CD4-positive, alpha-beta T cell treated with Interleukin-2 at 100 ng/mL for 4 hours (primary cell): ENCODE measurements around the gene UBE2R2.
A peak's percentile ranks its signal among the peaks of the same experiment; 100 is the strongest.
"Not testable (repeated sequence)": the region's sequence is repeated elsewhere in the genome, so short reads cannot be mapped to it uniquely, and the experiment has no call there.

Experiments
- DNase-seq: peaks from one replicate; pipeline ENCODE4 v3.0.0-alpha.2; 2020; ENCODE audit warnings: low spot score

Gene UBE2R2

DNA sequence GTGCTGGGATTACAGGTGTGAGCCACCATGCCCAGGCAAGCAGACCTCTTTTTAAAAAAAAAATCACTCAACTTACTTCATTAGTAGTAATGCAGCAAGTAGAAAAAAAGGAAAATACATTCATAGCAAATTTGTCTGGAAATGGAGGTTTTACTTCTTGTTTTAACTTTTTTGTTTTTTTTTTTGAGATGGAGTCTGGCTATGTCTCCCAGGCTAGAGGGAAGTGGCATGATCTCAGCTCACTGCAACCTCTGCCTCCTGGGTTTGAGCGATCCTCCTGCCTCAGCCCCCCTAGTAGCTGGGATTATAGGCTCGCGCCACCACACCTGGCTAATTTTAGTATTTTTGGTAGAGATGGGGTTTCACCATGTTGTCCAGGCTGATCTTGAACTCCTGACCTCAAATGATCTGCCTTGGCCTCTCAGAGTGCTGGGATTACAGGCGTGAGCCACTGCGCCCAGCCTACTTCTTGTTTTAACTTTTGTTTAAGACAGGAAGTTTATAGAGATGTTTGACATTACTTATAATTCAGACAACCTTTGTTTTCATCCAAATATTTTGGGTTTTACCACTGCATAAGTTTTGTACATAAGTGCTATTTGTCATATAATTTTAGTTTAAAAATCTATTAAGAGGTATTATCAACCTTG, 26.5 kb downstream of the UBE2R2 start:
- no peak for DNase-seq

- DNase-seq, result no peak
Observed at GRCh38 chr9:33846231-33846630, 29.3 kb downstream of the UBE2R2 start.

DNA sequence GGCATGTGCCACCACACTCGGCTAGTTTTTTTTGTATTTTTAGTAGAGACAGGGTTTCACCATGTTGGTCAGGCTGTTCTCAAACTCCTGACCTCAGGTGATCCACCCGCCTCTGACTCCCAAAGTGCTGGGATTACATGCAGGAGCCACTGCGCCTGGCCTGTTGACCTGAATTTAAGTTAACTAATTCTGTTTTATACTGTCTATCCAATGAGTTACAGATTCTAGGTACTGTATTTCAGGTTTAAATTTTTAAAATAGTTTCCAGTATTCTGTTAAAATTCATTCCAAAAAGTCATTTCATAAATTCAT, 30.9 kb downstream of the UBE2R2 start:
- not testable (repeated sequence) for DNase-seq

DNA sequence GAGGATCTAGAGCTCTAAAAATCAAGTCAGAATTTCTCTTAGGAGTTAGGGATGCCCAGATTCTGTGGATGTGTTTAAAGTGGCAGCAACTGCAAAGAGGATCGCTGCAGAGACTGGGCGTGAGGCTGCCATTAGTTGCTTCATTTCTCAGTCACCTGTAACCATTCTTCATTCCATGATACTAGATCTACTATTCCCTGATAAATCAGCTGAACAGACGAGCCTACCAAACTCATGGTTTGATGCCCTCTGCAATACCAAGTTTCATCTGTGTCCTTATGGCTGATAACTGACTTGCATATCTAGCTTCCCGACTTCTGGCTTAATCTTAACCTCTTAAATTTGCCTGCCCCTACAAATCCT, 33.3 kb downstream of the UBE2R2 start:
- DNase-seq, result no peak

DNA sequence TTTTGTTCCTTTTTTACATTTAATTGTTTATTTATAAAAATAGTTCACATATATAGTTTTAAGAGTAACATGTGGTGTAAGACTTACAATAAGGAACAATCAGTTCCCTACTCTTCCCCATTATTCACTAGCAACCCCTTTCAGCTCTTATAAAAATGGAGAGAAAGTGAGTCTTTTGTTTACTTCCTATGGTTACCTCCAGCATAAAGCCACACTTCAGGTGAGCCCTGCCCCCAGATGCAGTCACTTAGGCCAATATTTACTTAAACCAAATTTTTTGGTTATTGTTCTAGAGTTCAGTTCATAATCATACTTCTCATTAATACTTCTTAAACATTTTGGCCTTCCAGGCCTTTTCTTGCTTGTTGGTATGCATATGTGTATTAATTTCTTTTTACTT, 33.7 kb downstream of the UBE2R2 start:
- DNase-seq, result no peak

- DNase-seq, result no peak
Observed at GRCh38 chr9:33851301-33851700, 34.3 kb downstream of the UBE2R2 start.

- DNase-seq, result peak; percentile 65
Observed at GRCh38 chr9:33852216-33852826, 35.4 kb downstream of the UBE2R2 start.

DNA sequence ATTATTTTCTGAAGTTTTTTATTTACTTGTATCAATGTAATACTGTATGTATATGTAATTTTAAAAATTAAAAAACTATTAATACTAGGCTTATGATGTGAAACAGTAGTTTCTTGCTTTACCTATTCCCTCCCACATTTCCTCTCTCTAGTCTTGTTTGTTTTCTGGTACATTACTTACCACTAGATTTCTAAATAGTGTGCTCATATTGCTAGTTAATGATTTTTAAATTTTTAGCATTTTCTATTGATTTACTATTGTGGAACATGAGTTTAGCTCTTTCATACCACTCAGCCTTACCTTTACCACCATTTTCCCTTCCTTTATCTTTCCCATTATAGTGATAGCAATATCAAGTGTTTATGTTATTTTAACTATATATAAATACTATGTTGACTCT, 39.3 kb downstream of the UBE2R2 start:
- no peak for DNase-seq

GRCh38 chr9:33858423-33858822, 41.5 kb downstream of the UBE2R2 start:
- DNase-seq, result no peak

DNA sequence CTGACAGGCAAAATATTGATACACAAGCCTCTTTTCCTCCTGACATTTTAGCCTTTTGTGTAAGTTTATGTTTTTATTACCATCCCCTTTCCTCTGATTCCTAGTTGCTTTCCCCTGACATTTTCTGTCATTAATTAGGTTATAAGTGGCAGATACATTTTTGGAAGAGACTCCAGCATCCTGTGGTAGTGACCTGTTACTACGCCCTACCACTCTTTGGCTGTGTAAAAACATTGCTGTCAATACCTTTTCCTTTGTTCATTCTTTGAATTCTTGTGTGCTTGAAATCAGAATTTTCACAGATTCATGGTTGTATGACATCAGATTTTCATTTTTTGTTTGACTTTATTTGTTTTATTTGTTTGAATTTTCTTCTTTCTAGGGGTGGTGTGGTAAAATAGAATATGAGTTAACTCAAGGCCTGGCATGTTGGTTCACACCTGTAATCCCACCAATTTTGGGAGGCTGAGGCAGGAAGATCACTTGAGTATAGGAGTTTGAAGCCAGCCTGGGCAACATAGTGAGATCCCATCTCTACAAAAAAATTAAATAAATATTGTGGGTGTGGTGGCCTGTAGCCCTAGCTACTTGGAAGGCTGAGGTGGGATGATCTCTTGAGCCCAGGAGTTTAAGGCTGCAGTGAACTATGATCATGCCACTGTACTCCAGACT, 43.4 kb downstream of the UBE2R2 start:
- no peak for DNase-seq

- DNase-seq, result no peak
Observed at GRCh38 chr9:33861917-33862453, 45.0 kb downstream of the UBE2R2 start.

- not testable (repeated sequence) for DNase-seq
Observed at GRCh38 chr9:33863027-33863426, 46.1 kb downstream of the UBE2R2 start.

DNA sequence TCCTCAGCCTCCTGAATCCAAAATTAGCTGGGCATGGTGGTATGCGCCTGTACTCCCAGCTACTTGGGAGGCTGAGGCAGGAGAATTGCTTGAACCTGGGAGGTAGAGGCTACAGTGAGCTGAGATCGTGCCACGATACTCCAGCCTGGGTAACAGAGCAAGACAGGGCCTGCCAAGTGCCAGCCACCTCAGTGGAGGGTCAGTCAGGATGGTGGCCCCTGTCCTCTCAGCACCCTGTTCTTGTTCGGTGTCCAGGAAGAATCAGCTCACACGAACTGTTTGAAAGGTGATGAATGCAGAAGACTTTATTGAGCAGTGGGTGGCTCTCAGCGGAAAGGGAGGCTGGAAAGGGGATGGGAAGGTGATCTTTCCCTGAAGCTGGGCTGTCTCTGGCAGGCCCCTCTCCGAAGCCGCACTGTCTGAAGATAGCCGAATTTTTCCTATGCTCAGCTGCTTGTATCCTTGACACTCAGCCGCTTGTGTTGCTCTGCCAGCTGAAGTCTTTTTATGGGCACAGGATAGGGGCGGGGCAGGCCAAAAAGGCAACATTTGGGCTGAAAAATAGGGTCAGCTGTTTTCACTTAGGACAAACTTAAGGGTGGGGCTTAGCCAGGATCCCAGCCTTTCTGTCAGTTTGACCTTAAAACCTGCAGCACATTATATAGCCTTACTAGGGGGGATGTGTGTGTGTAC, 50.9 kb downstream of the UBE2R2 start:
- no peak for DNase-seq

- DNase-seq, result no peak
Observed at GRCh38 chr9:33868440-33868973, 51.5 kb downstream of the UBE2R2 start.

GRCh38 chr9:33869243-33869642, 52.3 kb downstream of the UBE2R2 start:
- DNase-seq, result not testable (repeated sequence)

DNA sequence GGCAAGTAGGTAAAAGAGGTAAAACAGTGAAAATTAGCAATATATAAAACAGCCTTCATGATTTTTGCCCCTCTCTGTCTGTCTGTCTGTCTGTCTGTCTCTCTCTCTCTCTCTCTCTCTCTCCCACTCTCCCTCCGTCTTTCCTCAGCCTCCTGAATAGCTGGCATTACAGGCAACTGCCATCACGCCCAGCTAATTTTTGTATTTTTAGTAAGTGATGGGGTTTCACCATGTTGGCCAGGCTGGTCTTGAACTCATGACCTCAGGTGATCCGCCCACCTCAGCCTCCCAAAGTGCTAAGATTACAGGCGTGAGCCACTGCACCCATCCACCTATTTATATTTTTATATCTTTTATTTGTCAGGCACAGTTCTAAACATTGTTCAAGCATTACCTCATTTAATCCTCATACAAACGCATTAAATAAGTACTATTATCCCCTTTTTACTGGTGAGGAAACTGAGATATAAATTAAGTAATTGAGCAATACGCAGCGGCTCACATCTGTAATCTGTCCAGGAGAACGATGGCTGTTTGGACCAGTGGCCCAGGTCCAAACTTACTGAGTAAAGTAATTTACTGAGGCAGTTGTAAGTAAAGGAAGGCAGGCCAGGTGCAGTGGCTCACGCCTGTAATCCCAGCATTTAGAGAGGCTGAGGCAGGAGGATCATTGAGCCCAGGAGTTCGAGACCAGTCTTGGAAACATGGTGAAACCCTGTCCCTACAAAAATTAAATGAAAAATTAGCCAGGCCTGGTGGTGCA, 60.9 kb downstream of the UBE2R2 start:
- no peak for DNase-seq

DNA sequence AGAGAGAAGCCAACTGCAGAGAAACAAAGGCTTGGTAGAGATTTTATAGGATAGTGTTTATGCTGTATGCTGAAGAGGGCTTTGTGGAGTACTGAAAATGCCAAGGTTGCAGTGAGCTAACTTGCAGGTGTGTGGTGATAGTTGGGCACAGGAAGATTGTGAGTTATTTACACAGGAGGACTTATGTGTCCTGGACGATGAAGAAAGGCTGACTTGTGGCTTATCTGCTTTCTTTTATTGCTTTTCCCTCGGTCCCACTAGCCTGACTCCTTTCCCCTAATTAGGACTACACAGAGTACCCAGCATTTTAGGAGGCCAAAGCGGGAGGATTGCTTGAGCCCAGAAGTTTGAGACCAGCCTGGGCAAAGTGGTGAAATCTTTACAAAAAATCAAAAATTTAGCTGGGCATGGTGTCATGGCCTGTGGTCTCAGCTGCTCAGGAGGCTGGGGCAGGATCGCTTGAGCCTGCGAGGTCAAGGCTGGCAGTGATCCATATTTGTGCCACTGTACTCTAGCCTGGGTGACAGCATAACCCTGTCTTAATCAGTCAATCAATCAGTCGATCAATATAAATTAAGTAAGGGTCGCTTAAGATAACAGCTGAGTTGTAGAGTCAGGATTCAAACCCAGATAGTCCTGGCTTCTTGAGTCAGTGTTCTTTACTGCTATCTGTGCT, 61.9 kb downstream of the UBE2R2 start:
- DNase-seq, result no peak

- no peak for DNase-seq
Observed at GRCh38 chr9:33880211-33881089, 63.5 kb downstream of the UBE2R2 start.

DNA sequence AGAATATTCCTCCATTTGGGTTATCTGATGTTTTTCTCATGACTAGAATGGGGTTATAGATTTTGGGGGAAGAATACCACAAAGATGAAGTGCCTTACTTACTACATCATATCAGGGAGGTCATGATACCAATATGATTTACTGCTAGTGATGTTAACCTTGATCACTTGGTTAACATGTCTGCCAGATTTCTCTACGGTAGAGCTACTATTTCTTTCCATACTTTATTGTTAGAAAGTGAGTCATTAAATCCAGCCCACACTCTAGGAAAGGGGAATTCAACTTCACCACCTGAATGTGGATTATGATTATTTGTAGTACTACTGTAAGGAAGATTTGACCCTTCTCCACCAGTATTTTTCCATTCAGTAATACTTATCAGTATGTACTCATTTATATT, 64.7 kb downstream of the UBE2R2 start:
- DNase-seq, result no peak
